ENCODE data around the gene FCHO1. TPM values are rescaled to one million over a fixed set of nuclear protein-coding genes. Genes with fewer than 3 reads are reported as not detected.

The FCHO1 gene
- total and polyA plus RNA-seq, 4 donors = 0.69 to 2.8 (median 1.7) TPM

- WGBS = 95% methylated on average over 4 of the region's 4 CpGs
- Histone ChIP-seq H3K27ac (ENCODE audit: low read depth in 1 of 2, low read length in 2 of 2) (no peak overlapping the region), H3K27me3 (ENCODE audit: control insufficient read depth in 4 of 4, insufficient read depth in 4 of 4, low read length in 3 of 4) (no peaks in the 10 kb centered on the region), H3K4me1 (ENCODE audit: control insufficient read depth in 4 of 4, insufficient read depth in 4 of 4, low read length in 3 of 4) (peaks cover 12 to 29% (median 20%) of the 10 kb centered on the region in 4 donors), H3K4me3 (ENCODE audit: low read depth in 1 of 3, low read length in 3 of 3) (no peak overlapping the region), H3K9ac (ENCODE audit: low read depth in 1 of 2, low read length in 2 of 2) (no peak overlapping the region), H3K36me3 (ENCODE audit: control insufficient read depth in 4 of 4, insufficient read depth in 3 of 4, low read depth in 1 of 4, low read length in 3 of 4) (no peaks in the 10 kb centered on the region), H3K9me3 (ENCODE audit: control insufficient read depth in 4 of 4, low read length in 3 of 4) (no peaks in the 10 kb centered on the region)
- no peak for DNase-seq (ENCODE audit: low spot score)
- TF ChIP-seq EGR1 (IDR thresholded peaks at IDR 0.05; ENCODE audit: low read depth in 2 of 2) = no peak
- no peak for TF ChIP-seq HNF4A (conservative IDR thresholded peaks at IDR 0.05)
- TF ChIP-seq GABPA (IDR thresholded peaks at IDR 0.05 in 1 of 2, conservative IDR thresholded peaks at IDR 0.05 in 1 of 2) = no peak
- TF ChIP-seq ATF3 (IDR thresholded peaks at IDR 0.05) = no peak
- TF ChIP-seq NR2F2 (IDR thresholded peaks at IDR 0.05) = no peak
- TF ChIP-seq TAF1 (conservative IDR thresholded peaks at IDR 0.05) = no peak
- no peak for TF ChIP-seq CTCF (IDR thresholded peaks at IDR 0.05; ENCODE audit: low read depth, low read length, missing input control)
- TF ChIP-seq HNF4G (IDR thresholded peaks at IDR 0.05) = no peak
- no peak for TF ChIP-seq FOXA1 (IDR thresholded peaks at IDR 0.05)
- no peak for TF ChIP-seq RXRA (IDR thresholded peaks at IDR 0.05)
- TF ChIP-seq JUND (IDR thresholded peaks at IDR 0.05) = no peak
- TF ChIP-seq ZBTB33 (IDR thresholded peaks at IDR 0.05) = no peak
- no peak for TF ChIP-seq REST (IDR thresholded peaks at IDR 0.05)
These were observed 32.7 kb upstream of the FCHO1 start for GRCh38 chr19:17718550-17718946.

- peaks cover 12 to 29% (median 20%) of the 10 kb centered on the region in 4 donors for H3K4me1 ChIP-seq (ENCODE audit: control insufficient read depth in 4 of 4, insufficient read depth in 4 of 4, low read length in 3 of 4)
These were observed 32.1 kb upstream of the FCHO1 start, which contains the start of gene MAP1S for GRCh38 chr19:17718947-17719711. TSS of gene MAP1S (plus strand) at chr19:17719480. CDS start at chr19:17719503, 23 bp downstream.

More at GRCh38 chr19:17718947-17719711, 32.1 kb upstream of the FCHO1 start, which contains the start of gene MAP1S:
- H3K4me3 ChIP-seq (ENCODE audit: low read depth in 1 of 3, low read length in 3 of 3) = peak within 1 kb of the TSS; percentile 48 to 97 (median 65)
- H3K27me3 ChIP-seq (ENCODE audit: control insufficient read depth in 4 of 4, insufficient read depth in 4 of 4, low read length in 3 of 4) = no peaks in the 10 kb centered on the region
- H3K36me3 ChIP-seq (ENCODE audit: control insufficient read depth in 4 of 4, insufficient read depth in 3 of 4, low read depth in 1 of 4, low read length in 3 of 4) = peaks cover 0 to 6% (median 4%) of the 10 kb centered on the region in 4 donors
- H3K9me3 ChIP-seq (ENCODE audit: control insufficient read depth in 4 of 4, low read length in 3 of 4) = no peaks in the 10 kb centered on the region
- H3K9ac ChIP-seq (ENCODE audit: low read depth in 1 of 2, low read length in 2 of 2) = peak within 1 kb of the TSS in 1 of 2 donors; percentile 25
- H3K27ac ChIP-seq (ENCODE audit: low read depth in 1 of 2, low read length in 2 of 2) = peak within 1 kb of the TSS in 1 of 2 donors; percentile 25
- 3% methylated on average over 53 of the region's 53 CpGs for WGBS
- DNase-seq (ENCODE audit: low spot score) = peak; percentile 66
- TF ChIP-seq CTCF (IDR thresholded peaks at IDR 0.05; ENCODE audit: low read depth, low read length, missing input control) = no peak
- TF ChIP-seq YY1 (IDR thresholded peaks at IDR 0.05) = peak; percentile 95
- TF ChIP-seq MAX (IDR thresholded peaks at IDR 0.05) = peak; percentile 44
